Esophagus squamous epithelium (tissue), 4 donors: ENCODE data around the gene CHRM2.

ENCODE experiments used
- POLR2A ChIP-seq, 4 donors: fragments of 450-650 bp; IDR thresholded peaks; one replicate each; pipeline ENCODE4 v1.6.1; 2017; ENCODE audit warnings: antibody characterized with exemption in 4 of 4, mild to moderate bottlenecking in 4 of 4, moderate library complexity in 3 of 4
- TF ChIP-seq, protein P1 (sequence below), 6 experiments: fragments of 450-650 bp in 4 of 6; fragments of 200-600 bp in 2 of 6; sonication (generic) in 2 of 6; IDR thresholded peaks; one replicate each; pipeline ENCODE4 v1.5.1; 2016 to 2019; ENCODE audit warnings: antibody characterized with exemption in 6 of 6, mild to moderate bottlenecking in 4 of 6, moderate library complexity in 4 of 6

- TF ChIP-seq, protein P1, sequence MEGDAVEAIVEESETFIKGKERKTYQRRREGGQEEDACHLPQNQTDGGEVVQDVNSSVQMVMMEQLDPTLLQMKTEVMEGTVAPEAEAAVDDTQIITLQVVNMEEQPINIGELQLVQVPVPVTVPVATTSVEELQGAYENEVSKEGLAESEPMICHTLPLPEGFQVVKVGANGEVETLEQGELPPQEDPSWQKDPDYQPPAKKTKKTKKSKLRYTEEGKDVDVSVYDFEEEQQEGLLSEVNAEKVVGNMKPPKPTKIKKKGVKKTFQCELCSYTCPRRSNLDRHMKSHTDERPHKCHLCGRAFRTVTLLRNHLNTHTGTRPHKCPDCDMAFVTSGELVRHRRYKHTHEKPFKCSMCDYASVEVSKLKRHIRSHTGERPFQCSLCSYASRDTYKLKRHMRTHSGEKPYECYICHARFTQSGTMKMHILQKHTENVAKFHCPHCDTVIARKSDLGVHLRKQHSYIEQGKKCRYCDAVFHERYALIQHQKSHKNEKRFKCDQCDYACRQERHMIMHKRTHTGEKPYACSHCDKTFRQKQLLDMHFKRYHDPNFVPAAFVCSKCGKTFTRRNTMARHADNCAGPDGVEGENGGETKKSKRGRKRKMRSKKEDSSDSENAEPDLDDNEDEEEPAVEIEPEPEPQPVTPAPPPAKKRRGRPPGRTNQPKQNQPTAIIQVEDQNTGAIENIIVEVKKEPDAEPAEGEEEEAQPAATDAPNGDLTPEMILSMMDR (IDR thresholded peaks at IDR 0.05), result no peak
- TF ChIP-seq POLR2A (IDR thresholded peaks at IDR 0.05), result no peak
These were observed 177.1 kb downstream of the CHRM2 start for GRCh38 chr7:137045573-137045972.
